ENCODE measurements around the gene RNF149.

DNA sequence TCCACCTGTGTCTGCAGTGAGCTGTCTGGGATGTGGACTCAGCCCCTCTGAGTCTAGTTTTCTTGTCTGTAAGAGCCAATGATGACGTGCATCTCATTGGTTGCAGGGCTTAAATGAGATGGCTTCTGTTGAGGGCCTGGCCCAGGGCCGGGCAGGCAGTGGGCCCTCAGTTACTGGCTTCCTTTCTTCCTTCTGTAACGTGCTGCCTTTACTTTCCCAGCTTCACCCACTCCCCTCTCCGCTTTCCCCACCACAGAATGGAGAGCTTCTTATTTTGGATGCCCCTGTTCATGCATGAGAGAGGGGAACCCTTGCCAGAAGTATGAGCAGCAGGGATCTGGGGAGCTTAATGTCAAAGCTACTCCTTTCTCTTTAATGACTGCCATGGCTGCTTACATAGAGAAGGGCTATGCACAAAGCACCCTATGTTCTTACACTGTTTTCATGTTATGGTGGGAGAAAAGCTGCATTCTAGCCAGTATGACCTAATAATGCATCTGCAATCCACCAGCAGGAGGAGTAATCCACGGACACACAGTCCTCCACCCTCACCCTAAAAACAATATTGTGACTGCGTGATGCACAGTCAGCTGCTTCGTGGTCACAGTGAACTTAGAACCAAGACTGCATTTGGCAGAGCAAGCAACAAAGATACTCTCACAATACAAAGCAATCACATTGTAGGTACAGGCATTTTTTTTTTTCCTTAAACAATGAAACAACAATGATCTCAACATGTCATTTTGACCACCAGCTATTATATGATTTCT lies 41.6 kb upstream of the RNF149 start:
- TF ChIP-seq CTCF (conservative IDR thresholded peaks at IDR 0.05 in 1 of 2, IDR thresholded peaks at IDR 0.05 in 1 of 2; ENCODE audit: low read depth in 1 of 2, low read length in 2 of 2): peak; percentile 46 to 61
- no peak for TF ChIP-seq EZH2 (IDR thresholded peaks at IDR 0.05; ENCODE audit: low read length, missing control alignments)
